ENCODE results near the gene ZNF609. TPM values are rescaled to one million over a fixed set of nuclear protein-coding genes. Genes with fewer than 3 reads are reported as not detected.

The ZNF609 gene
- total and polyA plus RNA-seq, 10 of the 15 experiments (the other 5 are each of a cell fraction or from before 2014, with no cell fraction given) = 5.1 to 35.3 (median 13.6) TPM

DNA sequence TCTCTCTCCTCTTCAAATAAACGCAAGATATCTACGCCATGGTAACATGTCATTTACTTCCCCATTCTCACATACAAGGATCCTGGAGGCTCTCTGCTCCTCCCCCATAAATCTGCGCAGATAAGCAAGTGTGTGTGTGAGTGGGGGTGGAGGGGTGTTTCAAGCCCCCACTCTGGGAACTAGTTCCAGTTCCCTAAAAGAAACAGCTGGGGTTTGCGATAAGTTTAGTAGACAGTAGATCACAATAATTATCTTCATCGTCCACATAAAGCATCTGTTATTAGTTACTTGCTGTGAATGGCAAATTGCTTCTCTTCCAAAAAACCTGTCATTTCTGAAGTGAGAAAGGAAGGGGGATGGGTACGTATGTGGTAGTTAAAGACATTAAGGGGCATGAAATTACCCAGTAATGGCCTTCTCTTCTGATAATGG, 235.2 kb downstream of the ZNF609 start:
- ChIA-PET CTCF (interaction anchor here (0.6 to 15.4 kb wide), 13 partner anchors 9 to 627 kb away, joined by 3 to 267 read pairs (median 5); no protein-coding TSS in a partner anchor), RAD21 (ENCODE audit: unreplicated experiment) (interaction anchor here (1.1 to 1.7 kb wide), 7 partner anchors 9 to 76 kb away, joined by 3 to 9 read pairs (median 4); no protein-coding TSS in a partner anchor), SMC1A (ENCODE audit: uncharacterized antibody, unreplicated experiment) (interaction anchor here (0.6 to 4.0 kb wide), 12 partner anchors 9 to 286 kb away, joined by 3 to 25 read pairs (median 5); no protein-coding TSS in a partner anchor), POLR2A (interaction anchor here (0.5 to 2.1 kb wide), 5 partner anchors 9 to 61 kb away, joined by 3 to 6 read pairs (median 3); no protein-coding TSS in a partner anchor)
- peaks cover 2 to 13% of the 10 kb centered on the region in 2 experiments; a peak in 3 of 4 replicates for H3K36me3 ChIP-seq (ENCODE audit: control insufficient read depth in 2 of 2, insufficient read depth in 2 of 2, low read length in 1 of 2)
- peaks cover 49% of the 10 kb centered on the region for H3K79me2 ChIP-seq (ENCODE audit: control insufficient read depth, insufficient read depth, low read length)
- peaks cover 36% of the 10 kb centered on the region for H3K4me1 ChIP-seq (ENCODE audit: control insufficient read depth, insufficient read depth, low read length)
- no peaks in the 10 kb centered on the region for H3K27me3 ChIP-seq (replicated peaks in 1 of 2; ENCODE audit: control insufficient read depth in 2 of 2, insufficient read depth in 2 of 2, low read length in 1 of 2)
- 72% methylated on average over 6 of the region's 6 CpGs for WGBS (ENCODE audit: insufficient coverage, insufficient replicate concordance, low lambda C conversion rate, missing lambda C conversion rate)
- peaks cover 3% of the 10 kb centered on the region; the same call in 1 of the 2 replicates for H4K20me1 ChIP-seq (ENCODE audit: control insufficient read depth, insufficient read depth)
- peak overlapping the region; percentile 46 for H3K4me2 ChIP-seq (ENCODE audit: control insufficient read depth, insufficient read depth)
- BruUV-seq (replicated peaks) = no TSS peak
- intact Hi-C loops (cut with micrococcal nuclease; ENCODE audit: unreplicated experiment) (no loop called here), in situ Hi-C loops (cut with MboI) (no loop called here)
- peak overlapping the region; percentile 45 for H3K27ac ChIP-seq (ENCODE audit: control insufficient read depth, insufficient read depth)
- no peak for DNase-seq (ENCODE audit: low read depth, low spot score)
- no peak for FAIRE-seq
- no peak overlapping the region for H2AFZ ChIP-seq (ENCODE audit: control insufficient read depth, low read depth, low read length)
- 0 out of 2 replicates have a peak overlapping the region, but pooled peaks have one; percentile 12 for H3K9ac ChIP-seq (ENCODE audit: control insufficient read depth, insufficient read depth, low read length)
- H3K4me3 ChIP-seq = peak overlapping the region; percentile 13; the same call in 1 of the 2 replicates
- no peaks in the 10 kb centered on the region for H3K9me3 ChIP-seq (replicated peaks; ENCODE audit: control insufficient read depth, insufficient read depth, low read length)
- peak; percentile 22 for ATAC-seq
- TF ChIP-seq SPI1 (IDR thresholded peaks at IDR 0.05; ENCODE audit: borderline replicate concordance, insufficient read depth, low read depth, low read length) = peak; percentile 90
- TF ChIP-seq POLR2AphosphoS5 (IDR thresholded peaks at IDR 0.05; ENCODE audit: low read length) = no peak
- TF ChIP-seq BACH1 (IDR thresholded peaks at IDR 0.05; ENCODE audit: borderline replicate concordance) = no peak
- TF ChIP-seq POLR2A (IDR thresholded peaks at IDR 0.05; ENCODE audit: low read depth, low read length) = no peak
- TF ChIP-seq SMAD5 (IDR thresholded peaks at IDR 0.05; ENCODE audit: low read depth) = no peak
- TF ChIP-seq, protein P1, sequence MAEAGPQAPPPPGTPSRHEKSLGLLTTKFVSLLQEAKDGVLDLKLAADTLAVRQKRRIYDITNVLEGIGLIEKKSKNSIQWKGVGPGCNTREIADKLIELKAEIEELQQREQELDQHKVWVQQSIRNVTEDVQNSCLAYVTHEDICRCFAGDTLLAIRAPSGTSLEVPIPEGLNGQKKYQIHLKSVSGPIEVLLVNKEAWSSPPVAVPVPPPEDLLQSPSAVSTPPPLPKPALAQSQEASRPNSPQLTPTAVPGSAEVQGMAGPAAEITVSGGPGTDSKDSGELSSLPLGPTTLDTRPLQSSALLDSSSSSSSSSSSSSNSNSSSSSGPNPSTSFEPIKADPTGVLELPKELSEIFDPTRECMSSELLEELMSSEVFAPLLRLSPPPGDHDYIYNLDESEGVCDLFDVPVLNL (IDR thresholded peaks at IDR 0.05; ENCODE audit: low read depth, low read length) = no peak
- TF ChIP-seq POLR2AphosphoS2 (IDR thresholded peaks at IDR 0.05; ENCODE audit: low read depth, low read length) = no peak
- TF ChIP-seq NFIC (IDR thresholded peaks at IDR 0.05; ENCODE audit: low read depth, low read length) = 0 out of 2 replicates have a peak, but pooled peaks have one; percentile 18
- TF ChIP-seq MEF2A (IDR thresholded peaks at IDR 0.05; ENCODE audit: insufficient read depth, low read depth, low read length) = 0 out of 2 replicates have a peak, but pooled peaks have one; percentile 6
- 0 out of 2 replicates have a peak, but pooled peaks have one; percentile 20 for TF ChIP-seq NBN (IDR thresholded peaks at IDR 0.05)
- TF ChIP-seq, protein P2, sequence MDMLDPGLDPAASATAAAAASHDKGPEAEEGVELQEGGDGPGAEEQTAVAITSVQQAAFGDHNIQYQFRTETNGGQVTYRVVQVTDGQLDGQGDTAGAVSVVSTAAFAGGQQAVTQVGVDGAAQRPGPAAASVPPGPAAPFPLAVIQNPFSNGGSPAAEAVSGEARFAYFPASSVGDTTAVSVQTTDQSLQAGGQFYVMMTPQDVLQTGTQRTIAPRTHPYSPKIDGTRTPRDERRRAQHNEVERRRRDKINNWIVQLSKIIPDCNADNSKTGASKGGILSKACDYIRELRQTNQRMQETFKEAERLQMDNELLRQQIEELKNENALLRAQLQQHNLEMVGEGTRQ (IDR thresholded peaks at IDR 0.05; ENCODE audit: borderline replicate concordance, low read depth, low read length) = no peak
- TF ChIP-seq BHLHE40 (IDR thresholded peaks at IDR 0.05; ENCODE audit: borderline replicate concordance in 1 of 2, low read depth in 2 of 2, low read length in 1 of 2) = 0 out of 4 replicates have a peak, but pooled peaks of 1 of the 2 experiments have one; percentile 6
- TF ChIP-seq BMI1 (IDR thresholded peaks at IDR 0.05; ENCODE audit: borderline replicate concordance) = no peak
- TF ChIP-seq, protein P3, sequence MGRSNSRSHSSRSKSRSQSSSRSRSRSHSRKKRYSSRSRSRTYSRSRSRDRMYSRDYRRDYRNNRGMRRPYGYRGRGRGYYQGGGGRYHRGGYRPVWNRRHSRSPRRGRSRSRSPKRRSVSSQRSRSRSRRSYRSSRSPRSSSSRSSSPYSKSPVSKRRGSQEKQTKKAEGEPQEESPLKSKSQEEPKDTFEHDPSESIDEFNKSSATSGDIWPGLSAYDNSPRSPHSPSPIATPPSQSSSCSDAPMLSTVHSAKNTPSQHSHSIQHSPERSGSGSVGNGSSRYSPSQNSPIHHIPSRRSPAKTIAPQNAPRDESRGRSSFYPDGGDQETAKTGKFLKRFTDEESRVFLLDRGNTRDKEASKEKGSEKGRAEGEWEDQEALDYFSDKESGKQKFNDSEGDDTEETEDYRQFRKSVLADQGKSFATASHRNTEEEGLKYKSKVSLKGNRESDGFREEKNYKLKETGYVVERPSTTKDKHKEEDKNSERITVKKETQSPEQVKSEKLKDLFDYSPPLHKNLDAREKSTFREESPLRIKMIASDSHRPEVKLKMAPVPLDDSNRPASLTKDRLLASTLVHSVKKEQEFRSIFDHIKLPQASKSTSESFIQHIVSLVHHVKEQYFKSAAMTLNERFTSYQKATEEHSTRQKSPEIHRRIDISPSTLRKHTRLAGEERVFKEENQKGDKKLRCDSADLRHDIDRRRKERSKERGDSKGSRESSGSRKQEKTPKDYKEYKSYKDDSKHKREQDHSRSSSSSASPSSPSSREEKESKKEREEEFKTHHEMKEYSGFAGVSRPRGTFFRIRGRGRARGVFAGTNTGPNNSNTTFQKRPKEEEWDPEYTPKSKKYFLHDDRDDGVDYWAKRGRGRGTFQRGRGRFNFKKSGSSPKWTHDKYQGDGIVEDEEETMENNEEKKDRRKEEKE (IDR thresholded peaks at IDR 0.05) = no peak
- TF ChIP-seq ESRRA (IDR thresholded peaks at IDR 0.05; ENCODE audit: low read length) = no peak
- TF ChIP-seq SMC3 (IDR thresholded peaks at IDR 0.05; ENCODE audit: borderline replicate concordance, low read length) = no peak
- TF ChIP-seq SP1 (IDR thresholded peaks at IDR 0.05; ENCODE audit: low read depth, low read length) = peak; percentile 25
- 0 out of 2 replicates have a peak, but pooled peaks have one; percentile 58 for TF ChIP-seq MTA2 (IDR thresholded peaks at IDR 0.05; ENCODE audit: low read depth)
- peak; percentile 80 for TF ChIP-seq TCF12 (IDR thresholded peaks at IDR 0.05; ENCODE audit: low read depth, low read length)
- TF ChIP-seq RELA (IDR thresholded peaks at IDR 0.05; ENCODE audit: borderline replicate concordance, partially characterized antibody) = no peak
- TF ChIP-seq TCF3 (IDR thresholded peaks at IDR 0.05; ENCODE audit: borderline replicate concordance, insufficient read depth, low read depth, low read length) = peak; percentile 34; the same call in 1 of the 2 replicates
